ENCODE measurements around the gene TPRN.

DNA sequence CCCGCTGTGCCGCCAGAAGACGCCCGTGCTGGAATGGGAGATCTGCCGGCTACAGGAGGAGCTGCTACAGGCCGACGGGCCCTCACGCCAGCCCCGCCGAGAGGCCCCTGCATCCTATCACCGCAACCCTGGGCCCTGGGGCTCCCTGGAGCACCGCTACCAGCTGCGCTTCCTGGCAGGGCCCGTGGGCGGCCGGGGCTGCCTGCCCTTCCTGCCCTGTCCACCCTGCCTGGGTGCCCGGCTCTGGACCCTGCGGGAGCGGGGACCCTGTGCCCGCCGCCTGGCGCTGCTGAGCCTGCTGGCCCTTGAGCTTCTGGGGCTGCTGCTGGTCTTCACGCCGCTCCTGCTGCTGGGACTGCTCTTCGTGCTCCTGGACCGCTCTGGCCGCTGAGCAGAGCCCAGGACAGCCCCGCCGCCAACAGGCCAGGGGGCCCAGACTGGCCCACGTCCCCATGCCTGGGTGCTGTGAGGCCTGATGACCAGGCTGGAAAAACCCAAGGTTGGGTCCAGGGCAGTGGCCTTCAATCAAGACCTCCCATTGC, 17.7 kb upstream of the TPRN start:
- TF ChIP-seq PAX5 (IDR thresholded peaks at IDR 0.05; ENCODE audit: insufficient read depth, low read length, severe bottlenecking): no peak
- TF ChIP-seq TAF1 (IDR thresholded peaks at IDR 0.05; ENCODE audit: low read depth, low read length): no peak
- no peak for TF ChIP-seq POLR2A (IDR thresholded peaks at IDR 0.05; ENCODE audit: low read depth, low read length)
- no peak for TF ChIP-seq POLR2AphosphoS5 (IDR thresholded peaks at IDR 0.05; ENCODE audit: low read depth, low read length)
- TF ChIP-seq POU2F2 (IDR thresholded peaks at IDR 0.05; ENCODE audit: low read depth, low read length): no peak
- no peak for TF ChIP-seq SPI1 (IDR thresholded peaks at IDR 0.05; ENCODE audit: low read depth, low read length)

Measured in GM12891 (cell line).